Measurements from ENCODE around the gene PLCL1.

PLCL1 gene

DNA sequence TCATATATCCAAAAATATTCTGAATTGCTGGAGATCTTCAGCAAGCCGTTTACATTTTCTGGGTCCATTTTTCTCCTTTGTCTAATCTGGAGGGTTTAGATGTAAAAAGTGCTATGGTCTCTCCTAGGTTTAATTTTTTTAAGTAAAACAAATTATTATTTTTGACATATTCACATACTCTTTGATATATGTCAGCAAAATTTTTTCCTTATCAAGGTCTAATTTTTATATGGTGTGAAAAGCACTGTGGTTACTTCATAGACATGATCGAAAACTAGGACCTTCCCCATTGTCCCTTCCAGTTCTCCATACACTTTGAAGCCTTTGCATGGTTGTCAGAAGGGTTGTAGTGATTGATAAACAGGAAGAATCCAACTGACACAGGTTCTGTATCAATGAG lies 168.2 kb downstream of the PLCL1 start:
- DNase-seq (ENCODE audit: low read depth in 1 of 2, low spot score in 1 of 2): no peak
- no peak for TF ChIP-seq JUND (IDR thresholded peaks at IDR 0.05; ENCODE audit: low read depth)
- in situ Hi-C loops (cut with HindIII; ENCODE audit: low pct_unique_long_range_greater_than_20kb, low sequenced_read_pairs): no loop called here

DNA sequence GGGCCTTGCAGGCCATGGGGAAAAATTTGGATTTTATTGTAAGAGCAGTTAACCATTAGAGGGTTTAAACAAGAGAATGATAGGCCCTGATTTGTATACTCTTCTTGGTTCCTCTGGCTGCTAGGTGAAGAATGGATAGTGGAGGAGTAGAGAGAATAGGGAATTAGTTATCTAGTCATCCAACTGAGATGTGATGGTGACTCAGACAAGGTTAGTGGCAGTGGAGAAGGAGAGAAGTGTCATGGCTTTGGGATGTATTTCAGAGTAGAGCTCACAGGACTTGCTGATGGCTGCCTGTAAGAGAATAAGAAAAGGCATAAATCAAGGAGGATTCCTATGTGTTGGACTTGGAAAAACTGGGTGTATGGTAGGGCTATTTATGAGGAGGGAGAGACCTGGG lies 169.4 kb downstream of the PLCL1 start:
- no peak for TF ChIP-seq JUND (IDR thresholded peaks at IDR 0.05; ENCODE audit: low read depth)
- in situ Hi-C loops (cut with HindIII; ENCODE audit: low pct_unique_long_range_greater_than_20kb, low sequenced_read_pairs): no loop called here
- no peak for DNase-seq (ENCODE audit: low read depth in 1 of 2, low spot score in 1 of 2)

DNA sequence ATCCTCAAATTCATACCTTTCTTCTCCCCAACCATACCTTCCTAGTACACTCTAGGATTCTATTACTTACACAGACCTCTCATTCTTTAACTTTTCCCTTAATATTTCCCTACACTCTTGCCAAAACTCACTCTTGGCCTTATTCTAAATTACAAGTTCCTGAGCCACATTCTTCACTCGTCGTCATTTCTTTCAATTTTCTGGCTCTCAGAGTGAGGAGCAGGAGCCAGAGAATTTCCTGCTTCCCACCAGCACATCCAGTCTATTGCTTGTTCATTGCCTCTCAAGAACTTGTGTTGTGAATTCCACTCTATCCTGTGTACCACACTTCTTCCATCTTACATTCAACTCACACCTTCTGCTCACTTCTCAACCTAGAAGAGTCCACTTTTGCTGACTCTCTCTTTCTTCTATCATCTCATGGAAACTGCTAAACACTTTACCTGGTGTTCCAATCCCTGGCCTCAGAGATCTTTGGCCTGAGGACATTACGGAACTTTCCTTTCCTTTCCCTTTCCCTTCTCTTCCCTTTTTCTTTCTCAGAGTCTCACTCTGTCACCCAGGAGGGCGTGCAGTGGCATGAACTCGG lies 171.6 kb downstream of the PLCL1 start:
- DNase-seq (ENCODE audit: low read depth in 1 of 2, low spot score in 1 of 2): no peak
- no peak for TF ChIP-seq JUND (IDR thresholded peaks at IDR 0.05; ENCODE audit: low read depth)
- in situ Hi-C loops (cut with HindIII; ENCODE audit: low pct_unique_long_range_greater_than_20kb, low sequenced_read_pairs): no loop called here

DNA sequence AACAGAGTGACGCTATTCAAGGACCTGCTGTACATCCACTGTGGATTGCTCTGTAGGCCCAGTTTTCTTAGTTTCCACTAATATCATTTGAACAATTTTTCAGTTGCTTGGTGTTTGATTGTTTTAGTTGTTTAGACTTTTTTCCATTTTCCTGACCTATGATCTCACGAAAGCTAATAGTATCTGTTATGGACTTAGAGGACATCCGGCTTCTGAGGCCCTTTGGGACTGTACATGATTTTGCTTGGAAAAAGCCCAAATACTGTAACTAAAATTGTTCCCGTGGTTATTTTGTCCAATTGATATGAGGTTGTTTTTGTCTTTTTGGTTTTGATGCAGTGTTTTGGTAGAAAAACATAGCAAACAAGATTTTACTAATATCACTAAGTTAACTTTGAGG lies 174.6 kb downstream of the PLCL1 start:
- in situ Hi-C loops (cut with HindIII; ENCODE audit: low pct_unique_long_range_greater_than_20kb, low sequenced_read_pairs): no loop called here
- TF ChIP-seq JUND (IDR thresholded peaks at IDR 0.05; ENCODE audit: low read depth): no peak
- DNase-seq (ENCODE audit: low read depth in 1 of 2, low spot score in 1 of 2): no peak

GRCh38 chr2:197982565-197982964 lies 178.2 kb downstream of the PLCL1 start:
- in situ Hi-C loops (cut with HindIII; ENCODE audit: low pct_unique_long_range_greater_than_20kb, low sequenced_read_pairs): no loop called here
- no peak for TF ChIP-seq JUND (IDR thresholded peaks at IDR 0.05; ENCODE audit: low read depth)
- DNase-seq (ENCODE audit: low read depth in 1 of 2, low spot score in 1 of 2): no peak

DNA sequence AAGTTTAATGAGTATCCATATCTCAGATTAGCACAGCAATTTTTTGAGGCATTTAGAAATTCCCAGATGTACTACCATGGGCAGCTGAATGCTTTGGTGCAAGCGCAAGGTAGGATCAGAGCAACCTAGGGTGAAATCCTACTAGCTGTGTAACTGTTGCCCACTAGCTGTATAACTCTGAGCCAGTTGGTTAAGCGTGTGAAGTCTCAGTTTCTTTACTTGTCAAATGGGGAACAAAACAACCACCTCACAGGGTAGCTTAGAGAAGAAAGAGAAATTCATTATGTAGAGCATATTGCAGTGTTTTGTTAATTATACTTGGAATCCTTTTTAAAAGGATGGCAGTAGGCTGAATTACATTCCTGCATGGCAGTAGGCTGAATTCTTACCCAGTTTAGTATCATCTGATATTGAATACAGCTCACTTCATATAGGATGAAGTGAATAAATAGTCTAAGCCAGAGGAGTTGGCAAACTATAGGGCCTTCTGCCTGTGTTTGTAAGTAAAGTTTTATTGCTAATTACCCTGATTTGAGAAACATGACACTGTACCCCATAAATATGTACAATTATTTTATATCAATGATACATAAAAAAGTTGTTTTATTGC lies 180.7 kb downstream of the PLCL1 start:
- no peak for TF ChIP-seq JUND (IDR thresholded peaks at IDR 0.05; ENCODE audit: low read depth)
- DNase-seq (ENCODE audit: low read depth in 1 of 2, low spot score in 1 of 2): no peak
- in situ Hi-C loops (cut with HindIII; ENCODE audit: low pct_unique_long_range_greater_than_20kb, low sequenced_read_pairs): no loop called here

GRCh38 chr2:197986977-197987376 lies 182.6 kb downstream of the PLCL1 start:
- no peak for DNase-seq (ENCODE audit: low read depth in 1 of 2, low spot score in 1 of 2)
- no peak for TF ChIP-seq JUND (IDR thresholded peaks at IDR 0.05; ENCODE audit: low read depth)
- in situ Hi-C loops (cut with HindIII; ENCODE audit: low pct_unique_long_range_greater_than_20kb, low sequenced_read_pairs): no loop called here

DNA sequence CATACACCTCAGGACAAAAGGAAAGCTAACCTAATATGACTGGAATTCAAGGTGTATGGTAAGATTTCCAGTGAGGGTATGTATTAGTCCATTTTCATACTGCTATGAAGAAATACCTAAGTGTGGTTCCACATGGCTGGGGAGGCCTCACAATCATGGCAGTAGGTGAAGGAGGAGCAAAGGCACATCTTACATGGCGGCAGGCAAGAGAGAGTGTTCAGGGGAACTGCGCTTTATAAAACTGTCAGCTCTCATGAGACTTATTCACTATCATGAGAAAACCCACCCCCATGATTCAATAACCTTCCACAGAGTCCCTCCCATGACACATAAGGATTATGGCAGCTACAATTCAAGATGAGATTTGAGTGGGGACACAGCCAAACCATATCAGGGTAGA lies 186.0 kb downstream of the PLCL1 start:
- in situ Hi-C loops (cut with HindIII; ENCODE audit: low pct_unique_long_range_greater_than_20kb, low sequenced_read_pairs): no loop called here
- no peak for TF ChIP-seq JUND (IDR thresholded peaks at IDR 0.05; ENCODE audit: low read depth)
- no peak for DNase-seq (ENCODE audit: low read depth in 1 of 2, low spot score in 1 of 2)

GRCh38 chr2:197992482-197993133 lies 188.2 kb downstream of the PLCL1 start:
- in situ Hi-C loops (cut with HindIII; ENCODE audit: low pct_unique_long_range_greater_than_20kb, low sequenced_read_pairs): no loop called here
- TF ChIP-seq JUND (IDR thresholded peaks at IDR 0.05; ENCODE audit: low read depth): no peak
- no peak for DNase-seq (ENCODE audit: low read depth in 1 of 2, low spot score in 1 of 2)

DNA sequence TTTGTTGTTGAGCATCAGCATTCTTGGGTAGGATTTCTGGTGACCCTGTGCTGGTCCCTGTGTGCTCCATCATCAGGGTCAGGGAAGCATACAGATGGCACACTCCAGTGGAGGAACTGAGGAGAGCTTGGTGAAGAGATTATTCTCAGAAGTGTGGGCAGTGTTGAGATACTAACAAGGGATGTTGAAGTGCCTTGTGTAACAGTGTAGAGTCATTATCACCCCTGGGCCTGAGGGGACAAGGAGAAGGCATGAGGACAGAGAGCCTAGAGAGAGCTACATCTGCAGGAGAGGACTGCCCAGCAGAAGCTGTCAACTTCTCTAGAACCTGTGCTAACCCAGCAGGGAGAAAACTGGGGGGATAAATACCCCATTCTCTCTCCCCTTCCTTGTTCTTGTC lies 189.0 kb downstream of the PLCL1 start:
- TF ChIP-seq JUND (IDR thresholded peaks at IDR 0.05; ENCODE audit: low read depth): no peak
- DNase-seq (ENCODE audit: low read depth in 1 of 2, low spot score in 1 of 2): no peak
- in situ Hi-C loops (cut with HindIII; ENCODE audit: low pct_unique_long_range_greater_than_20kb, low sequenced_read_pairs): no loop called here

DNA sequence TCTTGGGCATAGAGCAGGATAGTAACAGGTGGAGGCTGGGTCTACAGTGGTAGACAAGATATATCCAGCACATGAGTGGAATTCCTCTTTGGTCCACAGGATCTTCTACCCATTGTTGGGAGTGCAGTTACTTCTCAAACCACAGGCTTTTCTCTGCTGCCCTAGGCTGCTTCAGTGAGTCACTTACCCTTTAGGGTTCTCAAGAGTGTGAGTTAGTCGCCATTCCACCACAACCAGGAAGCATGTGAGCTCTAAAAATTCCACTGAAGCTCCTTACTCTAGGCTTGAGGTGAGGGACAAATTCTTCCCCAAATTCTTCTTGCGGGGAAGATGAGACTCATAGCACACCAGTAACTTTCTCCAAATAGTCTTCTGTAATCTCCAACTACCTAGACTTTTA lies 189.4 kb downstream of the PLCL1 start:
- in situ Hi-C loops (cut with HindIII; ENCODE audit: low pct_unique_long_range_greater_than_20kb, low sequenced_read_pairs): no loop called here
- TF ChIP-seq JUND (IDR thresholded peaks at IDR 0.05; ENCODE audit: low read depth): no peak
- no peak for DNase-seq (ENCODE audit: low read depth in 1 of 2, low spot score in 1 of 2)

DNA sequence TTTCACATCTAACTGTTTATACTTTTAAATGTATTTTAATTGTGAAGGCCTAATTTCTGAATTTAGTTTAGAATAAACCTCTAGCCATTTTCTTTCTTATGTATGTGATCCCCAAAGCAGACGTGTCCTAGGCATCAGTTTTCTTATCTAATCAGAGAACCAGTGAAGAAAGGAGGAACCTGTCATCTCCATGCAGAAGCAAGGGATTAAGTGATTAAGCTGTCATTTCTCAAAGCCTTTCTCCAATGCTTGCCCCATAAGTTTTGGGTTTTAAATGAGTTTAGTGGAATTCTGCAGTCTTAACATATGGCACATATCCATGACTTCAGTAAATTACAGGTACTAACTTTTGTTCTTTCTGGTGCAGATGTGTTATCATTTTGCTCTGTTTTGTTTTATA lies 190.4 kb downstream of the PLCL1 start:
- no peak for DNase-seq (ENCODE audit: low read depth in 1 of 2, low spot score in 1 of 2)
- TF ChIP-seq JUND (IDR thresholded peaks at IDR 0.05; ENCODE audit: low read depth): no peak
- in situ Hi-C loops (cut with HindIII; ENCODE audit: low pct_unique_long_range_greater_than_20kb, low sequenced_read_pairs): no loop called here

DNA sequence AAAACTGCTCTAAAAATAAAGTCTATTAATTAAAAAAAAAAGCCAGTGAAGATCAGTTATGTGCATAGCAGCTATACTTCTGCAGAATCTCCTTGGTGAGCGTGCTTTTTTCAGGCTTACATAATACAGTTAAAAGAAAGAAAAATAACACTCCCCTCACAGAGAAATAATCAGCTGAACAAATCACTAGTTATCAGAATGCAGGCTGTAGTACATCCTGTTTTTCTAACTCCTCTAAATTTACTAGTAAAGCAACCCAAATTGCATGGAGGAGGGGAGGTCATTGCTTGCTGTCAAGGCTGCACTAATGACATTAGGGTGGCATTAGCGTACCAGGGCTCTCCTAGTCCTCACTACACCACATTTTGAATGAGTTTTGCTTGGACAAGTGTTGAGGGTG lies 192.2 kb downstream of the PLCL1 start:
- in situ Hi-C loops (cut with HindIII; ENCODE audit: low pct_unique_long_range_greater_than_20kb, low sequenced_read_pairs): no loop called here
- no peak for TF ChIP-seq JUND (IDR thresholded peaks at IDR 0.05; ENCODE audit: low read depth)
- no peak for DNase-seq (ENCODE audit: low read depth in 1 of 2, low spot score in 1 of 2)

All from T47D (cell line).